ENCODE data around the gene VSTM2A. TPM values are rescaled to one million over a fixed set of nuclear protein-coding genes. Genes with fewer than 3 reads are reported as not detected.

Gene VSTM2A
- total RNA-seq, 8 experiments from 2014 or later = 0.25 to 33.4 (median 15.1) TPM; not detected in 1

GRCh38 chr7:54559401-54559800 is 17.2 kb downstream of the VSTM2A start:
- in situ Hi-C loops (cut with MboI; ENCODE audit: low pct_unique_long_range_greater_than_20kb in 2 of 9, low sequenced_read_pairs in 9 of 9, unreplicated experiment in 9 of 9) = no loop called here
- no peak for ATAC-seq (replicated peaks in 6 of 8)
- no peak overlapping the region for H3K4me3 ChIP-seq
- peaks cover 2 to 26% of the 10 kb centered on the region in 2 donors for H3K4me1 ChIP-seq (replicated peaks in 1 of 2)
- WGBS, 10 experiments = 0 to 94% (median 73%) methylated on average over 1 of the region's 1 CpG; no CpG with 5 or more reads in 2 of the 10 experiments
- no peak overlapping the region for H3K27ac ChIP-seq

GRCh38 chr7:54560198-54560597 is 18.0 kb downstream of the VSTM2A start:
- in situ Hi-C loops (cut with MboI; ENCODE audit: low pct_unique_long_range_greater_than_20kb in 2 of 9, low sequenced_read_pairs in 9 of 9, unreplicated experiment in 9 of 9) = no loop called here
- ATAC-seq (replicated peaks in 6 of 8) = peak in 1 of 8 experiments; percentile 8
- 0 to 100% (median 76%) methylated on average over 1 to 2 of the region's 2 CpGs; no CpG with 5 or more reads in 1 of the 10 experiments for WGBS, 10 experiments
- Histone ChIP-seq H3K4me1 (replicated peaks in 1 of 2) (peaks cover 2 to 29% of the 10 kb centered on the region in 2 donors), H3K4me3 (no peak overlapping the region), H3K27ac (no peak overlapping the region)

GRCh38 chr7:54560723-54561122 is 18.5 kb downstream of the VSTM2A start:
- in situ Hi-C loops (cut with MboI; ENCODE audit: low pct_unique_long_range_greater_than_20kb in 2 of 9, low sequenced_read_pairs in 9 of 9, unreplicated experiment in 9 of 9) = no loop called here
- Histone ChIP-seq H3K27ac (no peak overlapping the region), H3K4me3 (no peak overlapping the region), H3K4me1 (replicated peaks in 1 of 2) (peaks cover 2 to 29% of the 10 kb centered on the region in 2 donors)
- ATAC-seq (replicated peaks in 6 of 8) = peak in 2 of 8 experiments; percentile 43 to 78
- 0 to 100% (median 60%) methylated on average over 1 to 2 of the region's 2 CpGs; no CpG with 5 or more reads in 1 of the 10 experiments for WGBS, 10 experiments

GRCh38 chr7:54563329-54563916 is 21.2 kb downstream of the VSTM2A start:
- WGBS, 10 experiments = 0 to 100% (median 68%) methylated on average over 1 to 4 of the region's 5 CpGs
- in situ Hi-C loops (cut with MboI; ENCODE audit: low pct_unique_long_range_greater_than_20kb in 2 of 9, low sequenced_read_pairs in 9 of 9, unreplicated experiment in 9 of 9) = no loop called here

GRCh38 chr7:54565432-54565831 is 23.3 kb downstream of the VSTM2A start:
- no peak for ATAC-seq (replicated peaks in 6 of 8)
- Histone ChIP-seq H3K4me1 (replicated peaks in 1 of 2) (peaks cover 2 to 31% of the 10 kb centered on the region in 2 donors), H3K4me3 (no peak overlapping the region), H3K27ac (no peak overlapping the region)
- in situ Hi-C loops (cut with MboI; ENCODE audit: low pct_unique_long_range_greater_than_20kb in 2 of 9, low sequenced_read_pairs in 9 of 9, unreplicated experiment in 9 of 9) = no loop called here
- 0 to 100% (median 92%) methylated on average over 1 to 7 of the region's 7 CpGs; no CpG with 5 or more reads in 1 of the 10 experiments for WGBS, 10 experiments

More at GRCh38 chr7:54563329-54563916, 21.2 kb downstream of the VSTM2A start:
- Histone ChIP-seq H3K4me3 (no peak overlapping the region), H3K4me1 (replicated peaks in 1 of 2) (peaks cover 2 to 33% of the 10 kb centered on the region in 2 donors), H3K27ac (no peak overlapping the region)
- peak in 6 of 8 experiments; percentile 20 to 84 (median 64) for ATAC-seq (replicated peaks in 6 of 8)

GRCh38 chr7:54581511-54581910 is 39.3 kb downstream of the VSTM2A start:
- no peak for ATAC-seq (replicated peaks in 6 of 8)
- Histone ChIP-seq H3K27ac (no peak overlapping the region), H3K4me3 (no peak overlapping the region), H3K4me1 (replicated peaks in 1 of 2) (peaks cover 0 to 10% of the 10 kb centered on the region in 2 donors)
- WGBS, 10 experiments = 5 to 100% (median 68%) methylated on average over 1 to 2 of the region's 2 CpGs
- in situ Hi-C loops (cut with MboI; ENCODE audit: low pct_unique_long_range_greater_than_20kb in 2 of 9, low sequenced_read_pairs in 9 of 9, unreplicated experiment in 9 of 9) = no loop called here

GRCh38 chr7:54591404-54592386 is 49.5 kb downstream of the VSTM2A start:
- 24 to 90% (median 63%) methylated on average over 2 to 13 of the region's 15 CpGs for WGBS, 10 experiments
- Histone ChIP-seq H3K27ac (peak overlapping the region; percentile 5 to 29), H3K4me3 (no peak overlapping the region), H3K4me1 (replicated peaks in 1 of 2) (peaks cover 8 to 46% of the 10 kb centered on the region in 2 donors)
- in situ Hi-C loops (cut with MboI; ENCODE audit: low pct_unique_long_range_greater_than_20kb in 2 of 9, low sequenced_read_pairs in 9 of 9, unreplicated experiment in 9 of 9) = no loop called here
- ATAC-seq (replicated peaks in 6 of 8) = peak in 5 of 8 experiments; percentile 21 to 86 (median 76)

GRCh38 chr7:54596747-54597146 is 54.6 kb downstream of the VSTM2A start:
- in situ Hi-C loops (cut with MboI; ENCODE audit: low pct_unique_long_range_greater_than_20kb in 2 of 9, low sequenced_read_pairs in 9 of 9, unreplicated experiment in 9 of 9) = no loop called here
- H3K4me3 ChIP-seq = no peak overlapping the region
- ATAC-seq (replicated peaks in 6 of 8) = no peak
- 0 to 100% (median 83%) methylated on average over 1 to 2 of the region's 2 CpGs; no CpG with 5 or more reads in 1 of the 10 experiments for WGBS, 10 experiments
- peaks cover under 1 to 18% of the 10 kb centered on the region in 2 donors for H3K4me1 ChIP-seq (replicated peaks in 1 of 2)
- H3K27ac ChIP-seq = no peak overlapping the region

- Histone ChIP-seq H3K27ac (no peak overlapping the region), H3K4me3 (no peak overlapping the region), H3K4me1 (replicated peaks in 1 of 2) (no peaks in the 10 kb centered on the region)
- ATAC-seq (replicated peaks in 6 of 8) = peak in 4 of 8 experiments; percentile 22 to 83 (median 43)
- in situ Hi-C loops (cut with MboI; ENCODE audit: low pct_unique_long_range_greater_than_20kb in 2 of 9, low sequenced_read_pairs in 9 of 9, unreplicated experiment in 9 of 9) = no loop called here
- 14 to 100% (median 69%) methylated on average over 1 to 2 of the region's 2 CpGs; no CpG with 5 or more reads in 3 of the 10 experiments for WGBS, 10 experiments
These were observed 73.4 kb downstream of the VSTM2A start for GRCh38 chr7:54615537-54615936.

Other genes with a start within 250 kb of the VSTM2A start
- gene SEC61G, start 216.8 kb downstream of the VSTM2A start, total RNA-seq = 100 to 1,000 TPM; 121 to 543 (median 428) TPM

Measured in motor neuron (in vitro differentiated cells).